Activated naive CD8-positive, alpha-beta T cell treated with anti-CD3 and anti-CD28 coated beads for 36 hours (primary cell): ENCODE data around the gene RNF111. TPM values are rescaled to one million over a fixed set of nuclear protein-coding genes. Genes with fewer than 3 reads are reported as not detected.
"Not testable (repeated sequence)": the region's sequence is repeated elsewhere in the genome, so short reads cannot be mapped to it uniquely, and the experiment has no call there.

ENCODE experiments used
- DNase-seq: peaks from one replicate; pipeline ENCODE4 v3.0.0; 2021
- H3K27ac Mint-ChIP-seq: one replicate; pipeline ENCODE4 v1.8.0; 2022; ENCODE audit warnings: mild to moderate bottlenecking, moderate library complexity, mixed read lengths
- H3K27me3 Mint-ChIP-seq: one replicate; pipeline ENCODE4 v1.8.0; 2022; ENCODE audit warnings: mild to moderate bottlenecking, mixed read lengths
- H3K36me3 Mint-ChIP-seq: one replicate; pipeline ENCODE4 v1.8.0; 2021; ENCODE audit warnings: mild to moderate bottlenecking, mixed read lengths
- H3K4me1 Mint-ChIP-seq: one replicate; pipeline ENCODE4 v1.8.0; 2021; ENCODE audit warnings: mixed read lengths
- H3K4me3 Mint-ChIP-seq: one replicate; pipeline ENCODE4 v1.8.0; 2022; ENCODE audit warnings: mild to moderate bottlenecking, moderate library complexity, mixed read lengths
- H3K9me3 Mint-ChIP-seq: one replicate; pipeline ENCODE4 v1.8.0; 2022; ENCODE audit warnings: mixed read lengths
- total RNA-seq, 2 experiments: library from RNA; stranded (reverse); gene quantifications; one replicate each; pipeline ENCODE4 v1.2.3, GENCODE V29; 2021

The RNF111 gene
- total RNA-seq, 2 experiments from 2014 or later = 19.9 to 23.1 TPM

GRCh38 chr15:59124261-59124660 is 136.8 kb downstream of the RNF111 start:
- H3K9me3 Mint-ChIP-seq = peaks cover 7% of the 10 kb centered on the region
- DNase-seq = no peak
- H3K4me1 Mint-ChIP-seq = no peaks in the 10 kb centered on the region
- H3K27ac Mint-ChIP-seq = no peak overlapping the region
- H3K36me3 Mint-ChIP-seq = peaks cover 49% of the 10 kb centered on the region
- H3K4me3 Mint-ChIP-seq = no peak overlapping the region
- H3K27me3 Mint-ChIP-seq = no peaks in the 10 kb centered on the region

- not testable (repeated sequence) for H3K27me3 Mint-ChIP-seq, H3K27ac Mint-ChIP-seq, DNase-seq, H3K4me3 Mint-ChIP-seq, H3K4me1 Mint-ChIP-seq
- Mint-ChIP-seq H3K9me3 (peaks cover 17% of the 10 kb centered on the region), H3K36me3 (peaks cover 60% of the 10 kb centered on the region)
Observed at GRCh38 chr15:59125683-59126082, 138.2 kb downstream of the RNF111 start.

- not testable (repeated sequence) for H3K4me3 Mint-ChIP-seq, H3K27ac Mint-ChIP-seq, H3K4me1 Mint-ChIP-seq, DNase-seq, H3K27me3 Mint-ChIP-seq
- H3K9me3 Mint-ChIP-seq = peaks cover 17% of the 10 kb centered on the region
- peaks cover 68% of the 10 kb centered on the region for H3K36me3 Mint-ChIP-seq
Observed at GRCh38 chr15:59127255-59127654, 139.8 kb downstream of the RNF111 start.

GRCh38 chr15:59131456-59131855 is 144.0 kb downstream of the RNF111 start:
- Mint-ChIP-seq H3K36me3 (peaks cover 54% of the 10 kb centered on the region), H3K4me3 (no peak overlapping the region), H3K4me1 (no peaks in the 10 kb centered on the region), H3K27me3 (no peaks in the 10 kb centered on the region), H3K27ac (no peak overlapping the region), H3K9me3 (peaks cover 15% of the 10 kb centered on the region)
- no peak for DNase-seq

GRCh38 chr15:59131969-59132562 is 144.6 kb downstream of the RNF111 start:
- Mint-ChIP-seq H3K9me3 (peaks cover 15% of the 10 kb centered on the region), H3K4me3 (no peak overlapping the region), H3K4me1 (peaks cover under 1% of the 10 kb centered on the region), H3K27ac (no peak overlapping the region), H3K27me3 (no peaks in the 10 kb centered on the region), H3K36me3 (peaks cover 49% of the 10 kb centered on the region)
- no peak for DNase-seq

GRCh38 chr15:59133929-59134427 is 146.5 kb downstream of the RNF111 start:
- H3K4me3 Mint-ChIP-seq = no peak overlapping the region
- H3K27ac Mint-ChIP-seq = no peak overlapping the region
- H3K36me3 Mint-ChIP-seq = peaks cover 34% of the 10 kb centered on the region
- H3K9me3 Mint-ChIP-seq = peaks cover 11% of the 10 kb centered on the region
- peaks cover 19% of the 10 kb centered on the region for H3K4me1 Mint-ChIP-seq
- H3K27me3 Mint-ChIP-seq = no peaks in the 10 kb centered on the region
- no peak for DNase-seq

- Mint-ChIP-seq H3K4me1 (peaks cover 22% of the 10 kb centered on the region), H3K36me3 (peaks cover 18% of the 10 kb centered on the region), H3K9me3 (no peaks in the 10 kb centered on the region), H3K4me3 (no peak overlapping the region), H3K27ac (peak overlapping the region; percentile 49), H3K27me3 (no peaks in the 10 kb centered on the region)
- DNase-seq = peak; percentile 35
Observed at GRCh38 chr15:59137566-59137965, 150.1 kb downstream of the RNF111 start.

- H3K27ac Mint-ChIP-seq = no peak overlapping the region
- H3K36me3 Mint-ChIP-seq = peaks cover 15% of the 10 kb centered on the region
- peaks cover 22% of the 10 kb centered on the region for H3K4me1 Mint-ChIP-seq
- H3K4me3 Mint-ChIP-seq = no peak overlapping the region
- no peaks in the 10 kb centered on the region for H3K9me3 Mint-ChIP-seq
- no peaks in the 10 kb centered on the region for H3K27me3 Mint-ChIP-seq
- DNase-seq = peak; percentile 62
Observed at GRCh38 chr15:59138243-59138642, 150.8 kb downstream of the RNF111 start.

- H3K27me3 Mint-ChIP-seq = no peaks in the 10 kb centered on the region
- peaks cover 22% of the 10 kb centered on the region for H3K4me1 Mint-ChIP-seq
- H3K36me3 Mint-ChIP-seq = peaks cover 11% of the 10 kb centered on the region
- H3K9me3 Mint-ChIP-seq = no peaks in the 10 kb centered on the region
- no peak overlapping the region for H3K27ac Mint-ChIP-seq
- H3K4me3 Mint-ChIP-seq = no peak overlapping the region
- DNase-seq = no peak
Observed at GRCh38 chr15:59140422-59141226, 153.2 kb downstream of the RNF111 start.

- no peak for DNase-seq
- Mint-ChIP-seq H3K4me3 (no peak overlapping the region), H3K27ac (no peak overlapping the region), H3K36me3 (peaks cover 9% of the 10 kb centered on the region), H3K4me1 (peaks cover 9% of the 10 kb centered on the region), H3K9me3 (no peaks in the 10 kb centered on the region), H3K27me3 (no peaks in the 10 kb centered on the region)
Observed at GRCh38 chr15:59143281-59143680, 155.8 kb downstream of the RNF111 start.

- H3K36me3 Mint-ChIP-seq, H3K27me3 Mint-ChIP-seq, DNase-seq, H3K4me1 Mint-ChIP-seq, H3K27ac Mint-ChIP-seq, H3K4me3 Mint-ChIP-seq, H3K9me3 Mint-ChIP-seq: not testable (repeated sequence)
Observed at GRCh38 chr15:59144594-59144993, 157.1 kb downstream of the RNF111 start.

Other genes with a start within 250 kb of the RNF111 start
- 10 to 100 TPM; 89.3 to 91.8 TPM for gene ADAM10, start 238.0 kb upstream of the RNF111 start, total RNA-seq
- gene MINDY2, start 216.4 kb upstream of the RNF111 start, total RNA-seq = 1 to 10 TPM; 9.2 to 9.8 TPM
- 100 to 1,000 TPM in 1 of 2 experiments, 10 to 100 TPM in 1; 93.1 to 103 TPM for gene SLTM, start 54.0 kb upstream of the RNF111 start, total RNA-seq
- gene CCNB2, start 117.5 kb downstream of the RNF111 start, total RNA-seq = 10 to 100 TPM; 56.3 to 58.7 TPM
- not detected for gene LDHAL6B, start 219.2 kb downstream of the RNF111 start, total RNA-seq